GM19023 (cell line): ENCODE measurements around the gene FOXK1.
"Not testable (repeated sequence)": the region's sequence is repeated elsewhere in the genome, so short reads cannot be mapped to it uniquely, and the experiment has no call there.

Experiments used
- ATAC-seq: cut with Tn5 transposase; IDR thresholded peaks from one replicate; pipeline ENCODE4 v1.9.1; 2021; ENCODE audit warnings: mild to moderate bottlenecking, moderate library complexity; ENCODE audit not compliant: unreplicated experiment

FOXK1 gene

GRCh38 chr7:4681886-4682620 is at the start of gene FOXK1:
Gene FOXK1 (plus strand): TSS chr7:4682295. CDS start chr7:4682309, 14 bp downstream.
- ATAC-seq = peak; percentile 66

DNA sequence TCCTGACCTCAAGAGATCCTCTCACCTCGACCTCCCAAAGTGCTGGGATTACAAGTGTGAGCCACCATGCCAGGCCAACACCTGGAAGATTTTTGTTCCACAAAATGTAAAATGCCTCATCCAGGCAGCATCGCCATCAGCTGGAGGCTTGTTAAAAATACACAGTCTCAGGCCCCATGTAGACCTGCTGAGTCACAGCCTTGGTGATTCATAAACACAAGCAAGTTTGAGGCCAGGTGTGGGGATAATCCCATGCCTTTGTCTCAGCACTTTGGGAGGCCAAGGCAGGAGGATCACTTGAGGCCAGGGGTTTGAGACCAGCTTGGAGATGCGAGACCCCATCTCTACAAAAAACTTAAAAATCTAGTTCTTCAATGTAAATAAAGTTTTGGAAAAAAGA is 49.1 kb upstream of the FOXK1 start:
- ATAC-seq = no peak

DNA sequence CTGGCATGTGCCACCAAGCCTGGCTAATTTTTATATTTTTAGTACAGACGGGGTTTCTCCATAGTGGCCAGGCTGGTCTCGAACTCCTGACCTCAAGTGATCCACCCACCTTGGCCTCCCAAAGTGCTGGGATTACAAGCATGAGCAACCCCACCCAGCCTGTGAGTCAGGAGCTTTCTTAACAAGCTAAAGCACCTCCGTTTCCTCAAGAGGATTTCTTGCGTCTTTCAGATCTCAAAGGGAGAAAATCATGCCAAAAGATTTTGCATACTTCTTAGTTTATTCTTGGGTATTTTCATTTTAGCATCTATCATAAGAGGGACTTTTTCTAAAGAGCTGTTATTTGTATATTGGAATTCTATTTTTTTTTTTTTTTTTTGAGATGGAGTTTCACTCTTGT is 47.9 kb upstream of the FOXK1 start:
- no peak for ATAC-seq

DNA sequence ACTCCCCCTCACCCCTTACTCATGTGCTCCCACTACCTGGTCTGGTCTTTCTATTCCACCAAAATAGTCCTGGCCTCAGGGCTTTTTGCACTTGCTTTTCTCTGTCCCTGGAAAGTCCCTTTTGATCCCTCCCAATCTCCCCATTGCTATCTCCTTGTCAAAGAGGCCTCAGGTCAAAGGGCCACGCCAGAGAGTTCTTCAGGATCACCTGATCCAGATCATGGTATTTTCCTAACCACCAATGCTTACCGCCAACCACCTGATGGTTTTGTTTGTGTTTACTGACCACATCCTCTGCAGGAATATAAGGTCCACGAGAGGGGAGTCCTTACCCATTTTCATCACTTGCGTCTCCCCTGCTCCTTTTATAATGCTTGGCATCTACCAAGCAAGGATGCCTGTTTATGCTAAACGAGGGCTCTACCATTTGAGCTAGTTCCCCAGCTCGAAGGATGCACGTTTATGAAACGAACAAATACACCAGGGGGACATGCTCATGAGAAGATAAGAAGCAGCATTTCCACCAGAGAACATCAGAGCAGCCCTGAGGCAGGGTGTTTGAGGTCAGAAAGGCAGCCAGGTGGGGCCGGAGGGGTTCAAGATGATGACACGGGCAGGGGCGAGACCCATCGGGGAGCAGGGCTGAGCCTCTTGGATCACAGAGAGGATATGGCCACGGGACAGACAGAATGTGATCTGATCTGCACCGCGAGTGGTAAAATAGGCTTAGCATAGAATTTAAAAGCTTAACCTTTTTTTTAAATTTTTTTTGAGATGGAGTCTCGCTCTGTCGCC is 43.1 kb upstream of the FOXK1 start:
- ATAC-seq = no peak

- peak; percentile 43 for ATAC-seq
Measured at GRCh38 chr7:4641091-4641666, 40.9 kb upstream of the FOXK1 start.

DNA sequence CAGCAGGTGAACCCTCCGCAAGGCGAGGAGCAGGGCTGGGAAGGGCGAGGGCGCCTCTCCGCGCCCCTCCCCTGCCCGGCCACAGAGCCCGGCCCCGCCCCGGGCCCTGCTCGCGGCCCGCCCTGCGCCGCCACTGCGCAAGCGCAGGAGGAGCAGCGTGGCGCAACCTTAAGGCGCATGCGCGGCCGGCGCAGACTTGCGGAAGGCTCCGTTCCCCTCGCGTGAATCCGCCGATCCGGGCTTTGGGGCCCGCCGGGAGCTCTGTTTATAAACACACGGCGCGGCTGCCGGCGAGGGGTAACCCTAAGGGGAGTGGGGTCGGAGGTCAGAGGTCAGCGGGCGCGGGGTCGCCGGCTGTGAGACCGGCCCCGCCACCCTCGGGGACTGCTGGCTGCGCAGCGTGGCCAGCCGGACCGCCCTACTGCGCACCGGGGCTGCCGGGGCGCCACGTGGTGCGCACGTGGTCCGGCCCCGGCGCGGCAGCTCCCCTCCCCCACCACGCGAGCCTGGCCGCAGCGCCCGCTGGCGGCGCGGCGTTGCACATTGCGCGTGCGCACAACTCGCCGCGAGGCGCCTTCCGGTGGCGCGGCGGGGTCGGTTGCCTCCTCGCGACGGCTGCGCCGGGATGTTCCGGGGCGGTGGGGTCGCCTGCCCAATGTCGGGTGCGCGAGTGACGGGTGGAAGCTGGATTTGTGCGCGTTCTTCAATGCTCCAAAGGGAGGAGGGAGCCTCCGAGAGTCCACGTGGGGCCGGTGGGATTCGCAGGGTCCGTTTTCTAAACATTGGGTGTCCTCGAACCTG is 40.2 kb upstream of the FOXK1 start:
- ATAC-seq = peak; percentile 80

DNA sequence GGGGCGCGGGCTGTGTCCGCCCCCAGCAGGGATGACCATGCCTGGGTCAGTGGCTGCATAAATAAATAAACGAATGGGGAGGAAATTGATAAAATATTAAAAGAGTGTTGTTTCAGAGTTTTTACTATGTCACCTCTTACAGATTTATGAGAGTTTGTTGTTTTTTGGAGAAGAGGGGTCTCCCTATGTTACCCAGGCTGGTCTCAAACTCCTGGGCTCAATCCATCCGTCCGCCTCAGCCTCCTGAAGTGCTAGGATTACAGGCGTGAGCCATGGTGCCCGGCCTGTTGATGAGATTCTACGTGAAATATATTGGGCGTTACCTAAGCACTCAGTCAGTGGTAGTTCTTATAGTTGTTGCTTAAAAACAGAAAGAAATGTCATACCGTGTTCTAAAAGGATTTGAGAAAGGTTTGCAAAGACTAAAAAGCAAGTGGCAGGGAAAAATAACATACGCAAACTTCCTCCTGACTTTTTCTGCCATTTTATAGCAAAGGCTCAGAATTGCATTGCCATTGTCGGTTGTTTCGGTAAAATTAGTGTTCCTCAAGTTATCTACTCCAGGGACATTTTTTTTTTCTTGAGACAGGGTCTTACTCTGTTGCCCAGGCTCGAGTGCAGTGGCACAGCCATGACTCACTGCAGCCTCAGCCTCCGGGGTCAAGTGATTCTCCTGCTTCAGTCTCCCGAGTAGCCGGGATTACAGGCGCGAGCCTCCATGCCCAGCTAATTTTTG is 39.5 kb upstream of the FOXK1 start:
- ATAC-seq = no peak

DNA sequence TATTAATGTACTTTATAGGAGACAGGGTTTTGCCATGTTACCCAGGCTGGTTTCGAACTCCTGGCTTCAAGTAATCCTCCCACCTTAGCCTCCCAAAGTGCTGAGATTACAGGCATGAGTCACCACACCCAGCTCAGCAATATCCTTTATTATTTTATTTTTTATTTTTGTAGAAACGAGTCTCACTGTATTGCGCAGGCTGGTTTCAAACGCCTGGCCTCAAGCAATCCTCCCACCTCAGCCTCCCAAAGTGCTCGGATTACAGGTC is 39.0 kb upstream of the FOXK1 start:
- not testable (repeated sequence) for ATAC-seq

- ATAC-seq = no peak
Measured at GRCh38 chr7:4645246-4645645, 36.8 kb upstream of the FOXK1 start.

DNA sequence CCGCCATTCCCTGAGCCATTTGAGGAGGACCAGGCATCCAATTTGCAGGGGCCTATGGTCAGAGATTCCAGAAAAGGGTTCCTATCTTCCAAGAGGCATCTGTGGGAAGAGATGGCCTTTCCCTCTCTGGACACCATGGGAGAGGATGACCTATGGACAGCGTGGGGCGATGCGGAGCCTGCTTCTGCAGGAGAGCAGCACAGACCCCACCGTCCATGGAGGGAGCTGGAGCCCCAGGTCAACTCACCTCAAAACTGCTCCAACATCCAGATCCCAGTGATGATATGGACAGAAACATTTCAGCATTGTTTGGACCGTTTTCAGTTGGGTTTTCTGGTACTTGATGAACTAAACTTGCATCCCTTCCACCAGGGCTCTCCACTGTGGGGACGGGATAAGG is 34.0 kb upstream of the FOXK1 start:
- no peak for ATAC-seq

- no peak for ATAC-seq
Measured at GRCh38 chr7:4650433-4651047, 31.6 kb upstream of the FOXK1 start.

DNA sequence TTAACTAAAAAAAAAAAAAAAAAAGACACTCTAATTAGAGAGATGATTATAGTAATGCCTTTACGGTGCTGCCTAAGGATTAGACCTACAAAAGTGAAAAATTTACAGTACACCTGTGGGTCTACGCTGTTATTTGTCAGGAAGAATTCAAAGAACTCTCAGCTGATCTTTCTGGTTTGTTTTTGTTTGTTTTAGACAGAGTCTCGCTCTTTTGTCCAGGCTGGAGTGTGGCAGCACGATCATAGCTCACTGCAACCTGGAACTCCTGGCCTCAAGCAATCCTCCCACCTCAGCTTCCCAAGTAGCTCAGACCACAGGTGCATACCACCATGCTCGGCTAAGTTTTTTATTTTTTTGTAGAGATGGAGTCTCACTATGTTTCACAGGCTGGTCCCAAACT is 28.3 kb upstream of the FOXK1 start:
- ATAC-seq = no peak

GRCh38 chr7:4655311-4655710 is 26.8 kb upstream of the FOXK1 start:
- no peak for ATAC-seq

DNA sequence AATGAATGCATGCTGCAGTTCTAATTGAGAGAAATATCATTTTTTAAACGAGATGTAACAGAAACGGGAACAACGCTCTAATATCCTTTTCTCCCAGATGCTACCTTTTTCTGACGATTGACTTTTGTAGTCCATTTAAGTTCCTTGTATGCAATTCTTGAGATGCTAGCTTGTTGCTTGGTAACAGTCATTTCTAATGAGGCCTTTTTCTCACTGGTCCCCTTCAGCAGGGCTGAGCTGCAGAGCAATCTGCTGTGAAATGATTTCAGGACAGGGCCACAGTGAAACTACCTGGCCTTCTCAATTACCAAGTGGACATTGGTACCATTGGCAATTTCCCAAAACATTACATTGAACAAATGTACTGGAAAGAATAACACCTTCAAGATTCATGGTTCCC is 26.2 kb upstream of the FOXK1 start:
- ATAC-seq = no peak

- no peak for ATAC-seq
Measured at GRCh38 chr7:4657640-4658417, 24.3 kb upstream of the FOXK1 start.

DNA sequence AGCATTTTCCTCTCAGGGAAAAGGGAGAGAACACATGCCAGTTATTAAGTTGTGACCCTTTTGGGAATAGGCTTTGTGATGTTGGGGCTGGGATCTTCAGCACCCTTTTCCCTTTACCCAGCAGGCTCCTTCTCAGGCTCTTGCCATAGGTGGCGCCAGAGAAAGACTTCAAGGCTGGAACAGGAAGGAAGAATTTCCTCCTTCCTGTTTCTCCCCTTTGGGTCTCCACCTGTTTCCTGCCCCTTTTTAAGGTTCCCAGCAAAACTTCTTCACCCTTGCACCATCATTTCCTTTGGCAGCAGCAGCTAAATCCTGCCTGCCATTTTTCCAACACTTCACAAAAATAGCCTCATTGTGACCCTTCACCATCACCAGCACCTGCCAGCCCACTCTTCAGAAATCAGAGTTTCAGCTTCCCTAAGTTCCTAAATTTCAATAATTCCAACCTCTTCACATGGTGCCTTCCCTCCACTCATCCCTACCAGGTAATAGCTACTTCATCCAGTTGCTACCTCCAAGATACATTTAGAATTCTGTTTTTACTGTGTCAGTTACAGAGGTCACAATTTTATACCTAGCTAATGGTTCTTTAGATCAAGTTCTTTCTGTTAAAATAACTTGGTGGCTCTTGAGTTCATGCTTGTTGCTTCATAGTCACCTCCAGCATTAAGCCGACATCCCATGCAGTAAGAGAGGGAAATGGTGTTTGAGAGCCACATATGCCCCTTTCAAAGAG is 22.4 kb upstream of the FOXK1 start:
- no peak for ATAC-seq

DNA sequence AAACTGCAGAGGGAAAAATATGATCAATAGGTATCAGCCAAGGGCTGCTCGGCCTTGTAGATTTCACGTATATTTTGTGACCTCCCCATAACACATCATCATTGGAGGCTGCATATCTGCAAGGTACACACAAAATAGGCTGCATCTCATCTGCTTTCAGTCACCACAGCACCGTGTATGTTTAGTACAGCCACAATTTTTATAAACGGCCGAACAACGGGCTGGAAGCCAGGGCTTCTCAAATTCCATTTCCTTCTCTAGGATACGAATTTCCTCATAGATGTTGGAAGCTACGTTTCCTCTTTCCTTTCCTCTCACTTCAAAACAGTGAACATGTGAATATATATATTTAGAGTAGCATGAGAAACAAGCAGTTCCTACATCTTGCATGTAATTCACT is 20.2 kb upstream of the FOXK1 start:
- no peak for ATAC-seq

DNA sequence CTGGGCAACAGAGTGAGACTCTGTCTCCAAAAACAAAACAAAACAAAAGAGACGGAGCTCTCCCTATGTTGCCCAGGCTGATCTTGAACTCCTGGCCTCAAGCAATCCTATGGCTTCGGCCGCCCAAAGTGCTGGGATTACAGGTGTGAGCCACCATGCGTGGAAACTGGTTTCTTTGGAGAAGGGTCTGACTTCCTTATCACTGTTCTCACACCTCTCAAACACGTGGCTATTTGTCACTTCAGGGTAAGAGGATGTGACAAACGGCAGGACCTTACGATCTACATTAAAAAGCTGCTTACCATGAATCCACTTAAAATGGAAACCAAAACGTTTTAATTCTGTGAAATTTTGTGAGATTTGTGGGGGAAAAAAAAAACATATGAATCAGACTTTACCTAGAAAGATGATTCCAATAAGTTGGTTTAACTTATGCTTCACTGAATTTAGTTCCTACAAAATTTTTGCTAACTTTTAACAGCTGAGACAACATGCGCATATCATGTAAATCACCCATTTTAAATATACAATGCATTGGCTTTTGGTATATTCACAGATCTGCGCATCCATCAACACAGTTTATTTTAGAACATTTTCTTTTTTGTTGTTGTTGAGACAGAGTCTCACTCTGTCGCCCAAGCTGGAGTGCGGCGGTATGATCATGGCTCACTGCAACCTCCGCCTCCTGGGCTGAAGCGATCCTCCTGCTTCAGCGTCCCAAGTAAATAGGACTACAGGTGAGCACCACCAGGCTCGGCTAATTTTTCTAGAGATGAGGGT is 18.7 kb upstream of the FOXK1 start:
- no peak for ATAC-seq
